GM19043 (cell line): ENCODE results near the gene LONRF2.

Experiments
- ATAC-seq: cut with Tn5 transposase; IDR thresholded peaks from one replicate; pipeline ENCODE4 v1.9.1; 2021; ENCODE audit warnings: low read depth; ENCODE audit not compliant: unreplicated experiment

LONRF2 gene

DNA sequence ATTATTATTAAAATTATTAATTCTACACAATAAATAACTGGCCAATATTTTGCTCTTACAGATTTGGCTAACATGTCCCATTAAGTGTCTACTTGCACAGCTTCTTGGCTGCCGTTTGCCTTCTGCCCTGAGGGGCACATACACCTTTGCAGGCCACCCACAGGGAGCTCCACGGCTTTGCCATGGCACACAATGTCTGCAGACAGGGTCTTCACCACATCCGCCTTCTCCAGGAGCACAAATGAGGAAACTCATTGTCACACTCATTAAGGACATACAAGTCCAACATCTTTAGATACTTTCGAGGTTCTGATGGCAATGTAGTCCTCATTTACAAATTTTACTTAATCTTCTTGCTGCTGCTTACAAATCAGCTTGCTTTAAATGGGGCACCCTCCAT lies 45.6 kb downstream of the LONRF2 start:
- no peak for ATAC-seq

- ATAC-seq = no peak
These were observed 47.1 kb downstream of the LONRF2 start for GRCh38 chr2:100275200-100275589.

GRCh38 chr2:100274566-100275199 lies 47.6 kb downstream of the LONRF2 start:
- no peak for ATAC-seq

DNA sequence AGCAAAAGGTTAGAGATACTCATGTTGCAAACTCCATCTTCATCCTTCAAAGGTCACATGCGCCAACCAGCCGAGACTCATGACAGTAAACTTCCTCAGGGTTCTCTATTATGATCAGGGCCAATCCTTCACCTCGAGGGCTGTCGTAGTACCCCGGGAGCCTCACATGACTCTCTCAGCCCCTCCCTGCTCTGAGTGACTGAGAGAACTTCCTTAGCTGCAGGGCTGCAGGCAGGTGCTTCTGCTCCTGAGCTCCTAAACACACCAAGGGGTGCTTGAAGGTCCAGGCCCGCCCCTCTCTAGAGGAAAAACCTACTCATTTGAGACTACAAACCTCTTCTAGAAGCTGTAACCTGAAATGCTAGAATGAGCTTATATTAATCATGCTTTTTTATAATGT lies 48.2 kb downstream of the LONRF2 start:
- ATAC-seq = no peak

- no peak for ATAC-seq
These were observed 48.9 kb downstream of the LONRF2 start for GRCh38 chr2:100273387-100273786.

- no peak for ATAC-seq
These were observed 49.4 kb downstream of the LONRF2 start for GRCh38 chr2:100272841-100273329.

DNA sequence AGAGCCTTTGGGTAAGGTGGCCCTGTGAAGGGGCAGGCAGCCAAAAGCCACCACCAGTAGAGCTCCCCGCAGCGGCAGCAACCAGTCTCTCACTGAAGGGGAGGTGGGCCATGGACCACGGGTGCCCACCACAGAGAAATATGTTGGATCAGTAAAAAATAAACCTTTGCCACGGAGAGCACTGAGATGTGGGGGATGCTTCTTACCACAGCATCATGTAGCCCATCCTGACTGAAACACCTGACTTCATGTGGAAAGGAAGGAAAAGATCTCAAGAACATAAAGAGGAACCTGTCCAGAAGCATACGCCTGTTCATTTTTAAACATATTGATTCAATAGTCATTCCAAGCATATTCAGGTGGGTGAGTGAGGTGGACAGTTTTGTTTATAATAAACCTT lies 51.1 kb downstream of the LONRF2 start:
- ATAC-seq = no peak

- no peak for ATAC-seq
These were observed 51.7 kb downstream of the LONRF2 start for GRCh38 chr2:100270381-100271146.

DNA sequence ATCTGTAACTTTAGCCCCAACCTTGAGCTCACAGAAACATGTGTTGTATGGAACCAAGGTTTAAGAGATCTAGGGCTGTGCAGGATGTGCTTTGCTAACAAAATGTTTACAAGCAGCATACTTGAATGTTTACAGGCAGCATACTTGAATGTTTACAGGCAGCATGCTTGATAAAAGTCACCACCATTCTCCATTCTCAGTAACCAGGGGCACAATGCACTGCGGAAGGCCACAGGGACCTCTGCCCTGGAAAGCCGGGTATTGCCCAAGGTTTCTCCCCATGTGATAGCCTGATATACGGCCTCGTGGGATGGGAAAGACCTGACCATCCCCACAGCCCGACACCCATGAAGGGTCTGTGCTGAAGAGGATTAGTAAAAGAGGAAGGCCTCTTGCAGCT lies 52.4 kb downstream of the LONRF2 start:
- ATAC-seq = no peak

GRCh38 chr2:100268986-100269385 lies 53.3 kb downstream of the LONRF2 start:
- no peak for ATAC-seq

DNA sequence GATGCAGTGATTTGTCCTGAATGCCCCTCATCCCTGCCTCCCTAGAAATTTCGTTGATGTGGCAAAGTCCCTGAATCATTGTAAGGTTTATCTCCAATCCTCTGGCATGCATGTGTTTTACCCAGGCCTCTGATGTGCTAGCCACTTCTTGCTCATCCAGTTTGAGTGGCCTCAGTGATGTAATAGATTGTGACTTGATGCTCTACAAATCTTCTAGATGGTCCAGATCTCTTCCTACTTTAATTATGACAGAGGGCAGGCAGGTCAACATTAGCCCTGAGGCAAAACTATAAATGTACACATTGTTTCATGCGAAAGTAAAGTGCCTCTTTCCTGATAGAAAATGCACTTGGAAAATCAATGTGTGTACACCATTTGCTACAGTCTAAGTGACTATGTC lies 54.5 kb downstream of the LONRF2 start:
- no peak for ATAC-seq

GRCh38 chr2:100266126-100266525 lies 56.2 kb downstream of the LONRF2 start:
- ATAC-seq = no peak

GRCh38 chr2:100265226-100265625 lies 57.1 kb downstream of the LONRF2 start:
- ATAC-seq = no peak

DNA sequence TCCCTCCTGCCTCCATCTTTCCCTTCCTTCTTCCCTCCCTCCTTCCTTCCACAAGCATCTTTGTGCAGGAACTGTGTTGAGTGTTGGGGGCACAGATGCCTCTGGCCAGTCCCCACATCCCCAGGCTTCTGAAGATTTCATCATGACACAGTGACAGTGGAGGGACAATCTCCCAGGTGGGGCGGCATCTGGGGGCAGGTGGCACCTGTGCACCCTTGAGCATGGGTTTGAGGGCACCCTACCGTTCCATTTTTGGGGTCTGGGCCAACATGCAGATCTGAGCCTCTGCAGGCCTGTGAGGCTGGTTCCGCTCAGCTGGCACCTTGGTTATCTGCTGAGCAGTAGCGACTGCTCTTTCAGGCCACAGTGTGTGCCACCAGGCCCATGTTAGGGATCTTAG lies 57.6 kb downstream of the LONRF2 start:
- ATAC-seq = no peak

- no peak for ATAC-seq
These were observed 58.2 kb downstream of the LONRF2 start for GRCh38 chr2:100264121-100264520.

DNA sequence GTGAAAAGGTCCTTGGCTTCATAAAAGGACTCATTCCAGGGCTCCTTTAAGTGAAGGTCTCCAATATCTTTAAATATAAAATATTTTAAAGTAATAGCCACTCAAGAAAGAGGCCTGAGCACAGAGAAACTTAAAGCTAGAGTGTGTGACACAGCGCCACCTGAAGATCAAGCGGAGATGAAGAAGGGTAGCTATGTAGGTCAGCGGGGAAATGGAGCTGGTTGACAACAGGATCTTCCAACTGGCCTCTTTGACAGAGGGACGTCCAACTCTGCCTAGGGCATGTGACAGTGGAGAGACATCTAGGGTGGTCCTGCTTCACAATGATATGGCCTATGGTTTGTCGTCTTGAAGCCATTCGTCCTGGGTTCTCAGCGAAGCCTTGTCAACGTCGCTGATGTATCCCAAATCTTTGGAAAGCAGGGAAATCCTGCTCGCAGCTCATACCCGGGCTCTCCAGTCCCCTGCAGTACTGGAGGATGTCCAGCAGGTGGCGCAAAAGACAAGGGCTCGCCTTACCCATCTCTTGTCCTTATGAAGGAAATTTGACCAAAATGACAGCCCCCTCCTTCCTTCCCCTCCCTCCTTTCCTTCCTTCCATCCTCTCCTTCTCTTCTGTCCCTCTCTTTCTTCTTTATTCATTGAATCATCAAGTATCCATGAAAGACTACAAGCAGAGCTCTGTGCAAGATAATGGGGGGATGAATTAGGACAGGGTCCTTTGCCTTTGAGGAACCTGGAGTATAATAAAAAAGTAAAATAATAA lies 59.6 kb downstream of the LONRF2 start:
- no peak for ATAC-seq

DNA sequence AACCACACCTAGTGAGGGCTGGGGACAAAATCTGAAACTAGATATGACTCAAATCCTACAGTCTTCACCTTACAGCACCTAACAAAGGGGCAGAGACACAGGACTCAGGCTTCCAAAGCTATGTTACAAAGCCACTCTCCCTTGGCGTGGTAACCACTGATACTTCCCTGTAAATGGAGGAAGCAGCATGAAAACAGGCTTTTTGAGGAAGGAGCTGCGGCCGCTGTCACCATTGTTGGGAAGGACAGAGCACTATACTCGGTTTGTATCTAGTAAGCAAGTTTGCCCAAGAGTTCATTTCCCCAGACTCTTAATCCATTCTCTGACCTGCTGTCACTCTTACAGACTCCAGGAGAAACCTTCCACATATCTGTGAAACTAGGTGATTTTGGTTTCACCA lies 60.3 kb downstream of the LONRF2 start:
- no peak for ATAC-seq

DNA sequence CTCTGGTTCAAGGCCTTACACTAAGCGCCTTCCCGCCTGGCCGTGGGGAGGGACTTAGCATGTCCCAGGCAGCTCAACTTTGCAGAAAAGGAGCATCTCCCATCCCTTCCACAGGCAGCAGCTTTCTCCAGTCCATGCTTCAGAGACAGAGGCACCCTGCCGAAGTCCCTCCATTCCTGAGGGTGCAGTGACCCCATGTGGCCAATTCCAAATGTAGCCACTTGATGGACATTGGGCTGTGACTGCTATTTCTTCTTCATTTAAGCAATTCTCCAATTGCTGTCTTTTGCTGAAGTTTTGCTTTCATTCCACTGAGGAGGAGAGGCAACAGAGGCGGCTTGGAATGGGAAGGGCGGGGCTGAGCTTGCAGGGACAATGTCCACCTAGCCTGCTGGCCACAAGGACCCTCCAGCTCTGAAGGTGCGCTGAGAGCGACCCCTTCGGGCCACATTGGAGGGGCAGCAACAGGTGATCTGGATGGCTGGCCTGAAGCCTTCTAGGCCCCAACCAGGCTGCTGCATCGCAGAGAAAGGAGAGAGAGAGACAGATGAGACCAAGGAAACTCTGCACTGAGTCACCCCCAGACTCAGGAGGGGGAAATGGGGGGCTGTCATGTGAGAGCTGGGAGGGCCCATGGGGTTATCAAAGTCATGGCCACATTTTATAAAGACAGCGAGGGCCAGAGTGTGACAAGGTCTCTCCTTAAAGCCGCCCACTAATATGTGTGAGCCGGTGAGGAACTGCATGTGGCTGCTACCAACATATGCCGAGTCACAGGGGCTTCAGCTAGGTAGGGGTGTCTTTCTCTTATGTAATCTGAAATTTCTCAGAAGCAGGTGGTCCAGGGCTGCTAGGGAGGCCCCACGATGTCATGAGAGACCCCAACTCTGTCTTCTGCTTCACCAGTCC lies 61.3 kb downstream of the LONRF2 start:
- no peak for ATAC-seq

GRCh38 chr2:100259106-100259505 lies 63.2 kb downstream of the LONRF2 start:
- ATAC-seq = no peak

DNA sequence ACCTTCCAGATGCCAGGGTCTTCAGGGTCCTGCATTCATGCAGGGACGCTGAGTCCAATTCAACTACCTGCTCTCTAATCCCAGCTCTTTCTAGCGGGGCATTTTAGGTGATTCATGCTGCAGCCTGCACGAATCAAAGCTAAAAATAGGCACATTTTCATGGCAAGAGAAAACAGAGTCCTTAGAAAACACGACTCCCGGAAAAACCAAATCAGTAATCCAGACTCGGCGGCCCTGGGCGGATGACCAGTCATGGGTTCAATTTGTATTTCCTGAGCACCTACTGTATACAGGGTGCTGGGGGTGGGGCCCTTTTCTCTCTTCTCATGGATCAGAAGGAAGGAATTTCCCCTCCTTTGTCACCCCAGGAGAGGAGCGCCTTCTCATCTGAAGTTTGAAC lies 64.4 kb downstream of the LONRF2 start:
- no peak for ATAC-seq
